NCI-H1105 (cell line): Measurements from ENCODE around the gene DLGAP1.
"Not testable (repeated sequence)": the region's sequence is repeated elsewhere in the genome, so short reads cannot be mapped to it uniquely, and the experiment has no call there.

Source experiments
- DNase-seq: peaks from one replicate; lab custom pipeline; 2025; lab: John Stamatoyannopoulos, UW

Gene DLGAP1

GRCh38 chr18:4385876-4386275, 69.2 kb downstream of the DLGAP1 start:
- DNase-seq, result no peak

DNA sequence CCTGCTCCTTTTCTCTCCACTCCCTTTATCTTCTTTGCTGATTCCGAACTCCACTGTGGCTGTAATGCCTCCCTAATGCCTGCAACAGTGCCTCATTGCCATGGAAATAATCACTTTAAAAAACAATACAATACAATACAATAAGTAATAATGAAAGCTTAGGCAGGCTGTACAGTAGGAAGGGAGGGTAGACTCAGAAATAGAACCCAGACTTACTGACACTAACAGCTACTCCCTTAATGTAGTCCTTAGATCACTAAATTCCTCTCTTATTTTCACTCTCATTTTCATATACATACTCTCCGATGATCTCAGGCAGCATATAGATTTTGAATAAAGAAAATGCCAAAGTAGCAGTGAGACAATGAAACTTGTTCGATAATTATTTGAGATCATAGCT, 70.2 kb downstream of the DLGAP1 start:
- DNase-seq, result no peak

GRCh38 chr18:4374564-4374963, 80.5 kb downstream of the DLGAP1 start:
- no peak for DNase-seq

DNA sequence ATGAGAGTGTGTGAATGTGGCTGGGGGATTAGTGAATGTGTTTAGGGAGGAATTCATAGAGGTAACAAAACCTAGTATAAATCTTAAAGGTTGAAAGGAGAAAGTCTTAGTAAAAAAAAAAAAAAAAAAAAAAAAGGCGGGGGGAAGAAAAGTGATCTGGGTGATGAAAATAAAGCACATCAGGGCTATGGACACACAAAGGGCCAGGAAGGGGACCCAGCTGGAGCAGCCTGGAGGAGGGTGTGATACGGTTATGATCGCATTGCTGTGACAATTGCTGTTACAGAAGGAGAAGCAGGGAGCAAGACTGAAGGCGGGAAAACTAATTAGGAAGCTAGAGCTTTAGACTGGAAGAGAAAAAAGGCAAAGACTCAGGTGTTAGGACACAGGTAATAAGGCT, 85.4 kb downstream of the DLGAP1 start:
- no peak for DNase-seq

DNA sequence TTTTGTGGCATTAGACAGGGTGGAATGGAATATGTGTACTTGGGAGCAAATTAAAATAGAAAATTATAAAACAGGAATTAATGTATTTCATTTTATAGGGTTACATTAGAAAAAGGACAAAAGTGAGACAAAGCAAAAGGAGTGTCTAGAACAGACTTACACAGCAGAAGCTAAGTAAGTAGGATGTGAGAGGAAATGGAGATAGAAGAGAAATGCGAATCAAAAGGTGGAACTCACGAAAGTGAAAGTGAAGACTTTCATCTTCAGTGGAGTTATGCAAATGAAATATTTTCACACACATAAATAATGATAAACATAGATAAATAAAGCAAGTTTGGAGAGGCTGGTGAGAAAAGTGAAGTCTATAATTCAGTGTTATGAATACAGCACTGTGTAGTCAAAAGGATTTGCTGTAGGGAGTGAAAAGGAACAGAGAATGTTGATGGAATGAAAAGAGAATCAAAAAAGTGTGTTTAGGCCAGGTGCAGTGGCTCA, 94.8 kb downstream of the DLGAP1 start:
- DNase-seq, result no peak

- no peak for DNase-seq
Measured at GRCh38 chr18:4358618-4359017, 96.5 kb downstream of the DLGAP1 start.

DNA sequence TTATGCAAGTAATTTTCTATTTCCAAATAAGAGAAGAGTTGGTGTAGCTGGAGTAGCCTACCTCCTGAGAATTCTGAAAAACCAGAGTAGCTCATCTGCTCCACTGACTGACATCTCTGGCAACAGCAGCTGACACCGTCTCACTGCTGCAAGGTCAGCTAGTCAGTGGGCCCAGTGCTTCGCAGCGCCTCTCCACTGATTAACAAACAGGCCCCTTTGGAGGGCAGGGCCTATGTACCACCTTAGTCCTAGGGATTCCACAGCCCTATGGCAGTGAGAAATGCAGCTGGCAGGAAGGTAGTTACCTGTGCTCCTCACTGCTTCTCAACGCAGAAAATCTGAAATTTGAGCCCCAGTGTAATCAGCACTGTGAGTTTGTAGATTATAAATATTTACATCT, 97.5 kb downstream of the DLGAP1 start:
- no peak for DNase-seq

DNA sequence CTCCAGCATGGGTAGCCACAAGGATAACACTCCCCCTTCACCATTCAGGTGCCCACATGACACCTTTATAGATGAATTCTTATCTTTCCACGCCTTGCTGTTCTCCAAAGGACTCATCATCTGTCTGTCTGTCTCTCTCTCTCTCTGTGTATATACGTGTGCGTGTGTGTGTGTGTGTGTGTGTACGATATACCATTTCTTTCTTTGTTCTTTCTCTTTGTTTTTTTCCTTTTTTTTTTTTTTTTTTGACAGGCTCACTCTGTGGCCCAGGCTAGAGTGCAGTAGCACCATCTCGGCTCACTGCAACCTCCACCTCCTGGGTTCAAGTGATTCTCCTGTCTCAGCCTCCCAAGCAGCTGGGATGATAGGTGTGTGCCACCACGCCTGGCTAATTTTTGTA, 98.2 kb downstream of the DLGAP1 start:
- DNase-seq, result no peak

GRCh38 chr18:4353853-4354418, 101.2 kb downstream of the DLGAP1 start:
- no peak for DNase-seq

GRCh38 chr18:4352746-4353551, 102.2 kb downstream of the DLGAP1 start:
- DNase-seq, result no peak

- DNase-seq, result no peak
Measured at GRCh38 chr18:4351005-4351404, 104.1 kb downstream of the DLGAP1 start.

- DNase-seq, result no peak
Measured at GRCh38 chr18:4335386-4335785, 119.7 kb downstream of the DLGAP1 start.

DNA sequence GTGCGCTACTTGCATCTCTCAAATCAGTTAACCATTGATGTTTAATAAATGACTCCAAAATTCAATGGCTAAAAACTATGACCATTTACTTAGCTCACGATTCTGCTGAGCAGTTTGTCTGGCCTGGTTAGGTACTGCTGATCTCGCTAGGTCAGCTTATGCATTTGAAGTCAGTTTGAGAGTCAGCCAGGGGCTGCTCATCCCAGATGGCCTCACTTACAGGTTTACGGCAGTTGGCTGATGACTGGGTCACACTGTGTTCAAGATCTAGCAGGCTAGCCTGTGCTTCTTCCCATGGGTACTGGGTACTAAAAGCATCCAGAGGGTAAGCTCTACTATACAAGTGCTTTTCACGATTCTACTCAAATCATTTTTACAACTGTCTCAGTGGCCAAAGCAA, 122.1 kb downstream of the DLGAP1 start:
- no peak for DNase-seq

DNA sequence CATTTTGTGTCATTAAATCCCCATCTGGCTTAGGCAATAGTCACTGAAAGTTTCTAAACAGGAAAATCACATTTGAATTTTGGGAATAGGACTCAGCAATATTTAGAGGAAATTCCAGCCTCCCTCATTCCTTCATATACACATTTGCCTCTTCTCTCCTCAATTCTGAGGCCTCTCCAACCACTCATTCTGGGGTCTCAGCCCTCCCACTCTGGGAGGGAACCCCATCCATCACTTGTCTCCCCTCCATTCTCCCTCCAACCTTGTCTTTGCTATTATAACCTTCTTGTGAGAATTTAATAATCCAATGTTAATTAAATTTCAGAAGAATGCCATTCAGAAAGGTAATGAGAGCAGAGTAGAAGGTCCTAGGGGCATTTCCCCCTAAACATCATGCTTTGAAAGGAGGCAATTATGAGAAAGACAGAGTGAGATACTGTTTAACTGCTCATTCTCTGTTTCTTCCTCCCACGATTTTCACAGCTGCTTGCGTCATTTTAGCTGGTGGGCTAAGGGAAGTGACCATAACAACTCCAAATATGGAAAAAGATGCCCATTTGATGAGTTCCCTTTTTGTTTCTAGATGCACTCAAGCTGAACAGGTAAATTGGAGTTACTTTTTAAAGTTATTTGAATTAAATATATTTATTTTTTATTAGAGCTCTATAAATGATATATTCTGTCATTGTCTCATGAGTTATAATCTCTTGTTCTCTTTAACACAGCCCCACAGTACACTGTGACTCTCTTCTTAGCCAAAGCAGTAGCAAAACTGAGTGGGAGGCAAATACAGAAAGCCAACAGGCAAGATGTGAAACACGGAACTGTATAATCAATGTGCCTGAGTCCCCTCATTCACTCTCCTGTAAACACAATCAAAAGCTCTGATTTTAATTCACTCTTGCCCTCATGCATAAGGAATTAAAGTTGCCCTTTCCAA, 135.1 kb downstream of the DLGAP1 start:
- no peak for DNase-seq

- DNase-seq, result no peak
Measured at GRCh38 chr18:4318311-4318710, 136.8 kb downstream of the DLGAP1 start.

DNA sequence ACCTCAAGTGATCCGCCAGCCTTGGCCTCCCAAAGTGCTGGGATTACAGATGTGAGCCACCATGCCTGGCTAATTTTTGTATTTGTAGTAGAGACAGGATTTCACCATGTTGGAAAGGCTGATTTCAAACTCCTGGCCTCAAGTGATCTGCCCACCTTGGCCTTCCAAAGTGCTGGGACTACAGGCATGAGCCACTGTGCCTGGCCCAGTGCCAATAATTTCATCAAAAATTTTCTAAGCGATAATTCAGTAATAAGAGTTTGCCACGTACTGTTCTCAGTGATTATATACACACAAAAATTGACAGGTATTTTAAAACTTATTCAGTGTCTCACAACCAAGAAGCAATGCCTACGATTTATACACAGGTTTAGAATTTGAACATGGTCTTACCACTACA, 143.2 kb downstream of the DLGAP1 start:
- DNase-seq, result not testable (repeated sequence)

DNA sequence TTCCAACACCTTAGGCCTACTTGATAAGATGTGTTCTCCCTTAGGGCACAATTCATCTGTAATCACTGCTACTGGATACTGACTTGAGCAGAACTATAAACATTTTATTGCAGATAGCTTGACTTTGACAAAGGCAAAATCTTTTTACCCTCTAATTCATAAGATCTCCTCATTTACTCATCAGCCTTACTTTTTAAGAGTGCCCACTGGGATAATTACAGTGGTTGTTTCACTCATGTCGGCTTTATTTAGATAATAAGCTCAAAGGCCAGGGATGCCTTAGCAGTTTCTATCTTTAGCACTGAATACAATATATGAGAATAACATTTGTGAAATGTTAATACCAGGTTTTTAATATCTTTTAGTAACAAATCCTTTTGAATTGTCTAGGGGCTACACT, 144.0 kb downstream of the DLGAP1 start:
- no peak for DNase-seq

- no peak for DNase-seq
Measured at GRCh38 chr18:4309227-4309626, 145.9 kb downstream of the DLGAP1 start.

- DNase-seq, result no peak
Measured at GRCh38 chr18:4308576-4308975, 146.5 kb downstream of the DLGAP1 start.

DNA sequence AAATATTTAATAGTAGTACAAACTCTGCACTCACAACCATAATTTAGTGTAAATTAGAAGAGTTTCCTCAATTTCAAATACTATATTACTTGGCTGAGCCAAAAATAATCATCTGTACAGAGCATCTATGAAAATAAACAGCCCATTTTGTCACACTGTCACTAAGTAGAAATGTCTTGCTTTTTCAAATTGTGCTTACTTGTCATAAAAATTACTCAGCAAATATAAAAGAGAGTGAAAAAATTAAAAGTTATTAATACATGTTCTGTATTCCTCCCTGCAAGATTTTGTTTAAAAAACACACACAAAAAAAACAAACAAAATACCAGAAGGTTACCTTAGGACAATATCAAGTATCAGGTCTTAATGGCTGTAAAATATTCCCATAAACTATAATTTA, 155.7 kb downstream of the DLGAP1 start:
- no peak for DNase-seq

GRCh38 chr18:4293337-4293736, 161.8 kb downstream of the DLGAP1 start:
- no peak for DNase-seq

DNA sequence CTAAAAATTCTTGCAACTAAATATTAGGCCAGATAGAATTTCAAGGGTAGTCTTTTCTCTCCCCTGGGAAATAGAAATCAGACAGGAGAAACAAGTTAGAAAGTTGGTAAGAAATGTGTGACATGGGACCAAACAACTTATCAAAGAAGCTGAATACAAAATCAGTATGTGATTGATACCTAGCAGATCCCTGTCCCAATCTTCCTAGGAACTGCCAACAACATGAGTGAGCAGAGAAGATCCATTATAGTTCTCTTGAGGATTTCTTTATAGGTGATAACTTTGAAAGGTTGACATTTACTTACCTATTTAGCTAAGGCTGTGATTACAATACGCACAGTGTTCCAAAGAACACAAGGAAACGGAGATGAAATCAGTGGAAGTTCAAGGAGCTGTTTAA, 162.4 kb downstream of the DLGAP1 start:
- DNase-seq, result no peak

DNA sequence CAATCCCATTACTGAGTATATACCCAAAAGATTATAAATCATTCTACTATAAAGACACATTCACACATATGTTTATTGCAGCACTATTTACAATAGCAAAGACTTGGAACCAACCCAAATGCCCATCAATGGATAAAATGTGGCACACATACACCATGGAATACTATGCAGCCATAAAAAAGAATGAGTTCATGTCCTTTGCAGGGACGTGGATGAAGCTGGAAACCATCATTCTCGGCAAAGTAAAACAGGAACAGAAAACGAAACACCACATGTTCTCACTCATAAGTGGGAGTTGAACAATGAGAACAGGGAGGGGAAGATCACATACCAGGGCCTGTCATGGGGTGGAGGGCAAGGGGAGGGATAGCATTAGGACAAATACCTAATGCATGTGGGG, 167.8 kb downstream of the DLGAP1 start:
- DNase-seq, result not testable (repeated sequence)
